NCI-H146 treated with DMSO at 0.1 percent for 48 hours (cell line): ENCODE results near the gene SOSTDC1.
"Not testable (repeated sequence)": the region's sequence is repeated elsewhere in the genome, so short reads cannot be mapped to it uniquely, and the experiment has no call there.

ENCODE experiments used
- DNase-seq: peaks from one replicate; lab custom pipeline; 2025; ENCODE audit not compliant: unreplicated experiment; lab: John Stamatoyannopoulos, UW

The SOSTDC1 gene

GRCh38 chr7:16465469-16466361, at the start of gene SOSTDC1:
Gene SOSTDC1 (minus strand): TSS chr7:16465738. CDS start chr7:16465668, 70 bp downstream.
- peak; percentile 69 for DNase-seq

GRCh38 chr7:16514729-16515128, 49.2 kb upstream of the SOSTDC1 start:
- DNase-seq, result no peak

- no peak for DNase-seq
These were observed 48.7 kb upstream of the SOSTDC1 start for GRCh38 chr7:16514271-16514670.

- DNase-seq, result no peak
These were observed 46.6 kb upstream of the SOSTDC1 start for GRCh38 chr7:16512097-16512496.

GRCh38 chr7:16511314-16511713, 45.8 kb upstream of the SOSTDC1 start:
- no peak for DNase-seq

GRCh38 chr7:16509829-16510228, 44.3 kb upstream of the SOSTDC1 start:
- no peak for DNase-seq

- DNase-seq, result not testable (repeated sequence)
These were observed 40.9 kb upstream of the SOSTDC1 start for GRCh38 chr7:16506422-16506821.

GRCh38 chr7:16504019-16504418, 38.5 kb upstream of the SOSTDC1 start:
- no peak for DNase-seq

- no peak for DNase-seq
These were observed 36.8 kb upstream of the SOSTDC1 start for GRCh38 chr7:16502303-16502702.

- DNase-seq, result no peak
These were observed 32.6 kb upstream of the SOSTDC1 start for GRCh38 chr7:16498122-16498521.

- DNase-seq, result no peak
These were observed 29.6 kb upstream of the SOSTDC1 start for GRCh38 chr7:16494955-16495719.

GRCh38 chr7:16494551-16494950, 29.0 kb upstream of the SOSTDC1 start:
- DNase-seq, result no peak

- DNase-seq, result no peak
These were observed 27.7 kb upstream of the SOSTDC1 start for GRCh38 chr7:16493266-16493665.

- no peak for DNase-seq
These were observed 27.1 kb upstream of the SOSTDC1 start for GRCh38 chr7:16492513-16493062.

GRCh38 chr7:16491148-16491547, 25.6 kb upstream of the SOSTDC1 start:
- no peak for DNase-seq

- DNase-seq, result peak; percentile 24
These were observed 19.1 kb upstream of the SOSTDC1 start for GRCh38 chr7:16484453-16485158.

- no peak for DNase-seq
These were observed 14.1 kb upstream of the SOSTDC1 start for GRCh38 chr7:16479591-16479990.

- DNase-seq, result no peak
These were observed 13.6 kb upstream of the SOSTDC1 start for GRCh38 chr7:16479161-16479560.

- no peak for DNase-seq
These were observed 6.4 kb upstream of the SOSTDC1 start for GRCh38 chr7:16471933-16472332.

- DNase-seq, result no peak
These were observed 1.4 kb downstream of the SOSTDC1 start for GRCh38 chr7:16463949-16464715.
